Fibroblast of the aortic adventitia (primary cell): Measurements from ENCODE around the gene VWA5B2. TPM values are rescaled to one million over a fixed set of nuclear protein-coding genes. Genes with fewer than 3 reads are reported as not detected.

Experiments used
- DNase-seq: peaks from one replicate; pipeline ENCODE4 v3.0.0-alpha.2; 2010; ENCODE audit warnings: low read depth
- H3K4me3 ChIP-seq: 2 replicates; pipeline ENCODE4 v1.5.1; 2011; ENCODE audit warnings: low read depth, mild to moderate bottlenecking, control low read depth, low read length, moderate library complexity
- CTCF ChIP-seq: IDR thresholded peaks from 2 replicates; pipeline ENCODE4 v1.5.1; 2011; ENCODE audit warnings: mild to moderate bottlenecking, low read length, control low read depth, inconsistent platforms; ENCODE audit not compliant: insufficient read depth
- total RNA-seq: library from RNA; depleted of rRNA; stranded (reverse); fragments of >200 nt; gene quantifications from 2 replicates; pipeline ENCODE4 v1.2.3, GENCODE V29; 2012; ENCODE audit warnings: low replicate concordance

The VWA5B2 gene
- total RNA-seq, 1 donor = 0.72 TPM

GRCh38 chr3:184275961-184276910 lies 46.9 kb downstream of the VWA5B2 start, which contains the start of gene ECE2:
Gene ECE2, plus strand, starts transcription at chr3:184276022. Its CDS starts 132 bp downstream, at chr3:184276154.
- DNase-seq = no peak
- H3K4me3 ChIP-seq = peak within 1 kb of the TSS; percentile 22
- TF ChIP-seq CTCF = no peak

- DNase-seq = no peak
- no peak overlapping the region for H3K4me3 ChIP-seq
- TF ChIP-seq CTCF = no peak
Measured at GRCh38 chr3:184277366-184277765, 48.0 kb downstream of the VWA5B2 start.

- H3K4me3 ChIP-seq = no peak overlapping the region
- DNase-seq = no peak
- no peak for TF ChIP-seq CTCF
Measured at GRCh38 chr3:184282941-184283340, 53.6 kb downstream of the VWA5B2 start.

- H3K4me3 ChIP-seq = no peak overlapping the region
- TF ChIP-seq CTCF = no peak
- no peak for DNase-seq
Measured at GRCh38 chr3:184283681-184284080, 54.3 kb downstream of the VWA5B2 start.

- TF ChIP-seq CTCF = peak; percentile 52
- H3K4me3 ChIP-seq = no peak overlapping the region
- peak; percentile 80 for DNase-seq
Measured at GRCh38 chr3:184284696-184285095, 55.3 kb downstream of the VWA5B2 start.

GRCh38 chr3:184289426-184289938 lies 60.1 kb downstream of the VWA5B2 start:
- peak; percentile 59 for TF ChIP-seq CTCF
- DNase-seq = peak; percentile 60
- no peak overlapping the region for H3K4me3 ChIP-seq
